ENCODE results near the gene MED17. TPM values are rescaled to one million over a fixed set of nuclear protein-coding genes. Genes with fewer than 3 reads are reported as not detected.

Gene MED17, protein sequence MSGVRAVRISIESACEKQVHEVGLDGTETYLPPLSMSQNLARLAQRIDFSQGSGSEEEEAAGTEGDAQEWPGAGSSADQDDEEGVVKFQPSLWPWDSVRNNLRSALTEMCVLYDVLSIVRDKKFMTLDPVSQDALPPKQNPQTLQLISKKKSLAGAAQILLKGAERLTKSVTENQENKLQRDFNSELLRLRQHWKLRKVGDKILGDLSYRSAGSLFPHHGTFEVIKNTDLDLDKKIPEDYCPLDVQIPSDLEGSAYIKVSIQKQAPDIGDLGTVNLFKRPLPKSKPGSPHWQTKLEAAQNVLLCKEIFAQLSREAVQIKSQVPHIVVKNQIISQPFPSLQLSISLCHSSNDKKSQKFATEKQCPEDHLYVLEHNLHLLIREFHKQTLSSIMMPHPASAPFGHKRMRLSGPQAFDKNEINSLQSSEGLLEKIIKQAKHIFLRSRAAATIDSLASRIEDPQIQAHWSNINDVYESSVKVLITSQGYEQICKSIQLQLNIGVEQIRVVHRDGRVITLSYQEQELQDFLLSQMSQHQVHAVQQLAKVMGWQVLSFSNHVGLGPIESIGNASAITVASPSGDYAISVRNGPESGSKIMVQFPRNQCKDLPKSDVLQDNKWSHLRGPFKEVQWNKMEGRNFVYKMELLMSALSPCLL
- 16.8 and 23.3 TPM in 2 replicates for total RNA-seq

DNA sequence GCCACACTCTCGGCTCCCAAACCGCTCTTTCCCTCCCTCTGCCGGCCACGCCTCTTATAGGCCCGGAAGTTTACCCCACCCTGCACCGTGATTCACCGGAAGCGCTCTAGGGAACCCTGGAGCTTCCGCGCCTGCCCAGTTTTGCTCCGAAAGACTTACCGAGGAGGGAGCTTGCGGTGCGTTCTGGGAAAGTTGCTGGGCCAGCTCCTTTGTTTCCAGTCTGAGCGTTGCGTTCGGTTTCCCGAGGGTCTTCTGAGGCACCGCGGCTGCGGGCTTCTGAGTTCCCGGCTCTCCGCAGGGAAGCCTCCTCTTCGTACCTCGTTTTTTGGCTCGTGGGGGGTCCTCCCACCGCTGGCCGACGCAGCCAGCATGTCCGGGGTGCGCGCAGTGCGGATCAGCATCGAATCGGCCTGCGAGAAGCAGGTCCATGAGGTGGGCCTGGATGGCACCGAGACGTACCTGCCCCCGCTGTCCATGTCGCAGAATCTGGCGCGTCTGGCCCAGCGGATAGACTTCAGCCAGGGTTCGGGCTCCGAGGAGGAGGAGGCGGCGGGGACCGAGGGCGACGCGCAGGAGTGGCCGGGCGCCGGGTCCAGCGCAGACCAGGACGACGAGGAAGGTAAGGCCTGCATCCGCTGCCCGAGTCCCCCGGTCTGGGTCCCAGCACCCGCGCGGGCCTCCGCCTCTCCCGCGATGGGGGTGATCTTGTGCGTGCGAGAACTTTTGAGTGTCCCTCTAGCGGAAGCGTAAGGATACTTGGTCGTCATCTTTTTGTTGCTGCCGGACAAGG, at the start of gene MED17:
MED17 (plus strand) TSS at position 138 of the 790 bp plus-strand sequence; CDS start at position 370, 232 bp downstream.

DNA sequence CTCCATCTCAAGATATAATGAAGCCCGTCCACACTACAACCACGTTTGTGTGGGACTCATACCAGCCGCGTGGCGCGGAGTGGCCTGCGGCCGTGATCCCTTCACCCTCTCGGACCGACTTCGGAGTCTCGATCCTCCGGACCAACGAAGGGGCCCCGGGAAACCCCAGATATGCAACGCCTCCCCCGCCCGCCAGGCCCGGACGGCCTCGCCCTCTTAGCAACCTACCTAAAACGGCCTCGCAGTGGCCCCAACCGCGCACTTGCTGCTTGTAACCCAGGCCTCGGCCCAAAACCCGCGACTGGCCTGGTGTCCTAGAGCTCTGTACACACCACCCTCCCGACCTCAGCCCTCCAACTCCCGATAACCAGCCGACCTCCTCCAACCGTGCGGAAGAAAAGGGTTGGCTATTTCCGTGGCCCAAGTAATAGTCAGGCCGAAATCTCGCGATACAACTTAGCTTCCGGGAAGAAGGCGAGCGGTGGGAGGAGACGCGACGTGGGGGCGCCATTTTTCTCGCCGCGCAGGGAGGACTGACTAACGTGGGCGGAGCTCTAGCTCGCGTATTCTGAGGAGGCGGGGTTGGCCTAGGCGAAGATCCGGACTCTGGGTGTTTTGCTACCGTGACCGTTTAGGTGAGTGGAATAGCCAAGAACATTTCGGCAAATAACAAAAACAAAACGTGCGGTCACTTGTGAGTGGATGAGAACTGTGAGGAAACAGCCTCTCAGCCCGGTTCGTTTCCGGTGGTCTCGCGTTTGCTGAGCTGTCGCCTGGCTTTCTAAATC, 42.8 kb upstream of the MED17 start, which contains the start of the genes C11orf54 and TAF1D:
C11orf54 (plus strand) TSS at position 579 of the 788 bp plus-strand sequence. CDS start 5,722 bp downstream, outside the sequence.
TAF1D (minus strand) TSS at position 402 of the 788 bp plus-strand sequence. CDS start 2,191 bp downstream, outside the sequence.

DNA sequence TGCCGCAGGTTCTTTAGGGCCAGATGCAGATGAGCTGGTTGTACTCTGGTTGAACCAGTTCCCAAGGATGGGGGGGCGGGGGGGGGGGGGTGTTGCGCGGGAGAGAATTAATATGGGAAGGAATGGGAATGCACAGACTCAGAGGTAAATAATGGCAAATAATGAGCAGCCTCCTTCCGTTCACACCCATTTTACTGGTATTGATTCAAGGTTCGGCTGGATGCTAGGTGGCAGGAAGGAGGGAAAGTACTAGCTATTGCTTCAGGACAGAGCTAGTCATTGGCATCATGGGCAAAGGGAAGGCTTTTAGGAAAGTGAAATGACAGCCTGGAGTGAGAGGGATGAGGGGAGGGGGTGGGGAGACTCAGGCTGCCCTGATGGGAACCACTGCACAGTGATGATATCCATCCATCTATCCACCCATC, 66.5 kb downstream of the MED17 start, which contains the start of gene VSTM5:
VSTM5 (minus strand) TSS at position 25 of the 425 bp plus-strand sequence. CDS start 116 bp downstream, outside the sequence.

Other genes with a start within 250 kb of the MED17 start
- gene SMCO4, start 240.9 kb upstream of the MED17 start, total RNA-seq: 8.0 and 11.7 TPM in 2 replicates
- 9.1 and 12.9 TPM in 2 replicates for gene CEP295, start 122.6 kb upstream of the MED17 start, total RNA-seq
- gene TAF1D, start 42.8 kb upstream of the MED17 start, total RNA-seq: 124 and 139 TPM in 2 replicates
- gene C11orf54, start 42.6 kb upstream of the MED17 start, total RNA-seq: 15.1 and 18.1 TPM in 2 replicates
- 0.18 and 0.43 TPM in 2 replicates for gene VSTM5, start 66.3 kb downstream of the MED17 start, total RNA-seq
- gene HEPHL1, start 237.1 kb downstream of the MED17 start, total RNA-seq: 0.14 TPM in 1 of 2 replicates, not detected in the other

Measured in smooth muscle cell of bladder (primary cell).